ENCODE data around the gene CFAP92. TPM values are rescaled to one million over a fixed set of nuclear protein-coding genes. Genes with fewer than 3 reads are reported as not detected.

The CFAP92 gene
- polyA plus RNA-seq, 5 donors: 2.6 to 4.2 (median 4.0) TPM

DNA sequence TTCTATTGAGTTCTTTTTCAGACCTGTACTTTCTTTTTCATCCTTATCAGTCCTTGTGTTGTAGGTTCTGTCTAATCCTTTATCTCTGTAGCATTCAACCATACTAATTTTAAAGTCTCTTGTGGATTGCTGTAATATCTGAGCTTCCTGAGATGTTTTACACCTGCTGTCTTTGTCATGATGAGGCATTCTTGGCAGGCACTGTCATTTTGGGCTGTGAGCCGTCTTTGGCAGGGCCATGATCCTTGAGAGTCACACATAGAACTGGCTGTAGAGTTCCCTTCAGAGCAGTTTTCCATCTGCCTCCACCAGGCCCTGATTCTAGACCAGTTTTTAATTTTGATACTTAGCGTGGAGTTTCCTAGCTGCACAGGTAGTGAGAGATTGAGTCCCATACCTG lies 13.9 kb upstream of the CFAP92 start:
- no peak for DNase-seq

DNA sequence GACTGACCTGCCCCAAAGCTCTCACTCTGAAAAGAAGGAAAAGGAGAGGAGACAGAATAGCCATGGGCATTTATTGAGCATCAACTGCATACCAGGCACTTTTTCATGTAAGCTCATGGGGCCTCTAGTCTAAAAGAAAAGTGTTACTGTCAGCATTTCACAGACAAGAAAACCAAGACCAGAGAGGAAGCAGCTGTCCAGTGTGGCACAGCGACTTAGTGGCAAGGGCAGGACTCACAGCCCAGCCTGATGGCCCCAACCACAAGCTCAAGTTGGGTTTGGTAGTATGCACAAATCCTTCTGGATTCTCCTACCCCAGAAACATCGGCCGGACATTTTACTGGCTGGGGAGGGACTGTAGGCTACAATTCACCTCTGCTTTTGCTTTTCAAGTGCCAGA lies 13.0 kb upstream of the CFAP92 start:
- no peak for DNase-seq

DNA sequence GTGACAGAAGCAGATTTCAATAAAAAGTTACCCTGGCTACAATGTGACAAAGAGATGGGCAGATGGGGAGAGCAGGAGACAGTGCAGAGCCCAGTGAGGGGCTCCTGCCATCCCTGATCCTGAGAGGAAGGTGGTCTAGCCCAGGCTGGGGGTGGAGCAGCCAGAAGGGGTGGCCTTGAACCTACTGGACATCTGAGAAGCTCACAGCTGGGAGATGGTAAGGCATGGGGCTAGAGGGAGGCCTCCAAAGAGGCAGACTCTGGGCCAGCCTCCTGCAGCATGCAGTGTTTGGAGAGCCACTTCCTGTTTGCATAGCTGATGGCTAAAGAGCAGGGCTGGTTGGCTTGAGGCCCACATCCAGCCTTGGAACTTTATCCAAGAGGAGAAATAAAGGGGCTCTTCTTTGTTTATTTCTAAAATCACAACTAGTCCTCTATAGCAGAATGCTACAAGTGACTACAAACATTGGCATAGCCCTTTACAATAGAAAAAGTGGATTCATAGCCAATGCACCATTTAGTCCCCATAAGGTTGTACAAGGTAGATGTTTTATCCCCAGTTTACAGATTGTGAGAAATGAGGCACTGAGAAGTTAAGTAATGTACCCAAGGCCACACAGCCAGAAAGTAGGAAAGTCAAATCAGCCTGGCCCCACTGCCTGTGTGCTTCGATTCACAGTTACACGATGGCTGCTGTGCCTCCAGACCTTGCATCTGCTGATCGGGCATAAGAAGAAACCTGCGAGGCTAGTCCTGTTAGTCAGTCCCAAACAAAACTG lies 11.8 kb upstream of the CFAP92 start:
- peak; percentile 82 to 84 for DNase-seq

DNA sequence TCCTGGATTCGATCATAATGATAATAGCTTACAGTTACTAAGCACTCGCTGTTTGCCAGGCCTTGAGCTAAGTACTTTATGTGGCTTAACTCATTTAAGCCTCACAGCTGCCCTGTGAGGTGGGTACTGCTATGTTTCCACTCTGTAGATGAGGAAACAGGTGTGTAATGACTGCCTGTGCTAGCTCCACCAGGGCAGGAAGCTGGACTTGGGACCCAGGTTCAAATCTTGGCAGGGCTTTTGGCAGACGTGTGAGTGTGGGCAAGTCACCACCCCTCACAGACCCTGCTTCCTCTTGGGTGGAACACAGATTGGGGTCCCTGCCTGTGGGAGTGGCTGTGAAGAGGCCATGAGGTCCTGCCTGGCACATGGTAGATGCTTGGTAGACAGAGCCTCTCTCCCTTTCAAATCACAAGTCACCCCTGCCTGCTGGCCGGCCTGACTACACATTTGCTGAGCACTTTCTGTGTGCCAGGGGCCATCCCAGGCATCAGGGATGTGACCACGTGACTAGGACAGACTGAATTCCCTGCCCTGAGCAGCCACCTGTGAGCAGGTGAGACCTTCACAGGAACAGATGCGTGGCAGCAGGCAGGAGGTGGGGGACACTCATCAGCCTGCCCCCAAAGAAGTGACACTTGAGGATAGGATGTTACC lies 10.9 kb upstream of the CFAP92 start:
- no peak for DNase-seq

DNA sequence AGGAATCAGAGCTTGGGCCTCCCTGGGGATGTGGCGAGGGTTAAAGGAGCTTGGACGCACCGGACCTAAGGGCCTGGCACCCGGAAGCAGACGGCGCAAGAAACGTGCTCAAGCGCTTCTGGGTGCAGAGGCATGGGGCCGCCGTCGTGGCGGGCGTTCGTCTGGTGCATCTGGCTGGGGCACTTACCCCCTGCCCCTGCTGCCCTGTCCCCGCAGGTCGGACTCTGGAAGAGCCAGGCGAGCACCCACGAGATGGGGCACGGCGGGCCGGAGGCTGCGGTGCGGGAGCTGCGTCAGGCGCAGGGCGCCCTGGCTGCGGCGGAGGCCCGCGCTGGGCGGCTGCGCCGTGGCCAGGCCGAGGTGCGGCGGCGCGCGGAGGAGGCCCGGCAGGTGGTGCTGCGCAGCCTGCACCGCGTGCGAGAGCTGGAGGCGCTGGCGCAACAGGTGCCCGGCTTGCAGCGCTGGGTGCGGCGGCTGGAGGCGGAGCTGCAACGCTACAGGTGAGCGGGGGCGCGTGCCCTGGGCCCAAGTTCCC lies 9.8 kb upstream of the CFAP92 start:
- no peak for DNase-seq

DNA sequence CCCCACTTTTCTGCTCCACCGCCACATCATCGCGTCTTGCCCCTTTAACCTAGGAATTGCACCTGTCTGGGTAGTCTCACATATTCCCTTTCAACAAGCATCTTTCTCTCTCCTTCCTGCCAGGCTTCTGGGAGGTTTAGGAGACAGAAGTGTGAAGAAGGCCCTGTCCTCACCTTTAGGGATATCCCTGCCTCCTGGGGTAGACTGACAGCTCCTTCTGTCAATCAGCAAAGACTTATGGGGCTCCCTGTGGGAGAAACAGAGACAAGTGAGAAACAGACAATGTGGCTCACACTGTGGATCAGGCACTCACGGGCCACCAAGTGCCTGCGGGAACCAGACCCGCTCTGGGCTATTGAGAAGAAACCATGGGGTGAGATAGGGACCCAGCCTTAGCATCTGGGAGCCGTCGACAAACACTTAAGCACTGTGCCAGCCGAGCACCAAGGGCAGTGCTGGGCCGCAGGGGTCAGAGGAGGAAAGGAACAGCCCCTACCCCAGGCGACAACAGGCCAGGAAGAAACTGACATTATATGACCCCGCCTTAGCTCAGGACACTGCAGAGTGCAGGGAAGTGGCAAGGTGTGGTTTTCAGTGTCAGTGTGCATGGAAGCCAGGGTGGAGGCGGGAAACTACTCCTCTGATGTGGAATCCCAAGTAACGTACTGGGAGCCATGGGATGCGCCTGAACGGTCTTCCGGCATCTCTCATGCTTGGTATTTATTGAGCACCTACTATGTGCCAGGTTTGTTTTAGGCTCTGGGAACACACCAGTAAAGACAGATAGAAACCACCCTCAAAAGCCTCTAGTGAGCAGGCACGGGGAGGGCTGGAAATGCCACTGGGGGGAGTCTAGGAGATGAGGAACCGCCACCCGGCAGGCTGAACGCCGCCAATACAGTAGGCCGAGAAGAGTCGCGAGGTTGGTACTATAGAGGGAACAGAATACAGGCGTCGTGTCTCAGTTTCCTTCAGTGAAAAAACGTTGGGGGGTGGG lies 9.0 kb upstream of the CFAP92 start:
- DNase-seq: no peak

DNA sequence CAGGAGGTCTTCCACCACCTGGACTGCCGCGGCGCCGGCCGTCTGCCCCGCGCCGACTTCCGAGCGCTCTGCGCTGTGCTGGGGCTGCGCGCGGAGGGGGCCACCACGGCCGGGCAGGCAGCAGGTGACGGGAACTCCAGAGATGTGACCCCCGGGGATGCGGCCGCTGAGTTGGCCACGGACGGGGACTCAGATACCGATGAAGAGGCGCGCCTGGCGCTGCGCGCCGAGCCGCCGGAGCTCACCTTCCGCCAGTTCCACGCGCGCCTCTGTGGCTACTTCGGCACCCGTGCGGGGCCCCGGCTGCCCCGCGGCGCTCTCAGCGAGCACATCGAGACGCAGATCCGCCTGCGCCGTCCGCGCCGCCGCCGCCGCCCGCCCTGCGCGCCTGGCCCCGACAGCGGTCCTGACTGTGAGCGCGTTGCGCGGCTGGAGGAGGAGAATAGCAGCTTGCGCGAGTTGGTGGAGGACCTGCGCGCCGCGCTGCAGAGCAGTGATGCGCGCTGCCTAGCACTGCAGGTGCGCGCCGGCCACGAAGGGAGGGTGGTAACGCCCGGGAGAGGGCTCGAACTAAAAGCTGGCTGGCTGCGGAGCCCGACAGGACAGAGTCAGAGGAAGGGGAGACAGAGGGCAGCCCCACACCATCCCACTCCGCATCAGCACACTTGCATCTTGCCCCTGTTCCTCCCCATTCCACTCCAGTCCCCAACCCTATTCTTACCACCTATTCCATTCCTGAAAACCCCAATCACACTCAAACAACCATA lies 8.1 kb upstream of the CFAP92 start:
- DNase-seq: no peak

DNA sequence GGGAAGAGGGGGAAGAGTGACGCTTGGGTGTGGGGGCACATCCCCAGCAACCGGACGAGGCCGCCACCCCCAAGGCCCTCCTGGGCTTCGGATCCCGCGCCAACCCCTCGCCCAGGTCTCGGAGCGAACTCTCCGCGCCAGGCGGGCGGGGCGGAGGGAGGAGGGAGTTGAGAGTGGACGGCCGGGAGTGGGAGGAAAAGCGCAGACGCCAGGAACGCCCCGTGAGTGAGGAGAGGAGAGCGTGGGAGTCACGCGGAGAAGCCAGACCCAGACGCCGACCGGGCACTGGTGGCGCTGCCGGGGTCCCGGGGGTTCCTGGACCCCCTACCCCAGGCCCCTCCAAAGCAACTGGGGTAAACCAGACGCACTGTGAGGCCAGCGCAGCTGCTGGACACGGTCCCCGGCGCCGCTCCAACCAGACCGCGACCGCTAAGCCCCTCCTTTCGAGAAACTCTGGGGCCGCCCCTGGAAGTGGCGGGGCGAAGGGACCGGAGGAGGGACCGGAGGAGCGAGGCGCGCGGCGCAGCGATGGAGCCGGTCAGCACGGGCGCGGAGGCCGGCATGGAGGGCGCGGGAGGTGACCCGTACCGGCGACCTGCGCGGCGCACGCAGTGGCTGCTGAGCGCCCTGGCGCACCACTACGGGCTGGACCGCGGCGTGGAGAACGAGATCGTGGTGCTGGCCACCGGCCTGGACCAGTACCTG lies 7.4 kb upstream of the CFAP92 start, which contains the start of gene EFCC1:
TSS of gene EFCC1 (plus strand) at position 204 of the 705 bp plus-strand sequence. CDS start at position 529, 325 bp downstream.
- DNase-seq: peak in 1 of 2 donors; percentile 73

DNA sequence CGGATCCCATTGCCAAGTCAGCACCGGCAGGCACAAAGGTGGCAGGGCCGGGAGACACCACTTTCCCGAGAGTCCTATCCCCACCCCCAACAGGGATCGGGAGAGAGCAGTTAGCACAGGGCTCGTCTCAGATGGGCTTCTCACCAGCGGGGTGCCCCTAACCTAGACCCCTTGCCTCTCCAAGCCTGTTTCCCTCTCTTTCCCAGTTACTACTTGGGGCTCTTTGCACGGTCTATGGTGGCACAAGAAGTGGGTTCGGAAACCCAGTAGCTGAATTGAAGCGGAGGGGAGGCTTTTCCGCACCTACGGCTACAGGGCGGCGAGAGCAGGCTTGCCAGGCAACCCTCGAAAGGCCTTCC lies 6.8 kb upstream of the CFAP92 start:
- no peak for DNase-seq

DNA sequence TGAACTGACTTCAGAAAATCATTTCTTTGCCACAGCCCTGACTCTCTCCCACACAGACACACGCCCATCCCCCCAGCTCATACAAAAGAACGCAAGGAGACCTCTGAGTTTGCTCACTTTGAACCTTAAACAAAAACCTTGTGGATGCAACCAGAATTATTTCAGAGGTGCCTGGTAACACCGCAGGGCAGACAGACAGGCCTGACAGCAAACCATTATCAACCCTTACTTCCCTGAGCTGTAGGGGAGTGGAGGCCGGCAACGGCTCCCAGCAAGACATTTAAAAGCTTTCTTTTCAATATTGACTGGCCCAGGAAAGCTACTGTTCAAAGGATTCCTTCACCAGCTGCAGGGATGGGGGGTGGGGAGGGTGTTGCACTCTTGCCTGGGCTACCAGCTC lies 5.2 kb upstream of the CFAP92 start:
- DNase-seq: no peak

DNA sequence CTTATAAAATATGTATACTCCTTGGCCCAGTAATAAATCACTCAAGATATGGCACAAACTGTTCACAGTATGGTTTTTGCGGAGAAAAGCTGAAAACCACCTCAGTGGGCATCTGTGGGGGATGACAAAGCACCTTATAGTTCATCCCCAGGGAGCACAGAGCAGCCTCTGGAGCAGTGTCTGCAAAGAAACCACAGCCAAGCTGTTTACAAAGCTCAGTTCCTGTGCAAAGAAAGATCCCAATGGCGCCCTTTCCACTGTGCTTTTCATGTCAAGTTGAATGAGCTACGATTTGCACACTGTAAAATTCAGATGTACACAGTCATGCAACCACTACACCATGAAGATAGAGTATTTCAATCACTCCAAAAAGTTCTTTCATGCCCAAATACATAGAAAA lies 4.7 kb upstream of the CFAP92 start:
- DNase-seq: no peak

DNA sequence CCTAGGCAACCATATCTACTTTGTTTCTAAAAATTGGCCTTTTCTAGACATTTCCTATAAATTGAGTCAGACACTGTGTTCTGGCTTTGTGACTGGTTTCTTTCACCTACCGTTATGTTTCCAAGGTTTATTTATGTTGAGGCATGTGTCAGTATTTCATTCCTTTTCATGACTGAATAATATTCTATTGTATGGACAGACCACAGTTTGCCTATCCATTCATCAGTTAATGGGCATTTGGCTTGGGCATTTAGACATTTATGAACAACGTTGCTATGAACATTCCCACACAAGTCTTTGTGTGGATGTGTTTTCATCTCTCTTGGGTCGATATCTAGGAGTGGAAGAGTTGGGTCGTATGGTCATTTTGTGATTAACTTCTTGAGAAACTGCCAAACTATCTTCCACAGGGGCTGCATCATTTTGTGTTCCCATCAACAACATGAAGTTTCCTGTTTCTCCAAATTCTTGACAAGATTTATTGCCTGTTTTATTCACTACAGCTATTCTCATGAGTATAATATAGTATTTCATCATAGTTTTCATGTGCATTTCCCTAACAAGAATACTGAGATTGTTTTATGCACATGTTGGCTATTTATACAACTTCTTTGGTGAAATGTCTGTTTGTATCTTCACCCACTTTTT lies 3.7 kb upstream of the CFAP92 start:
- DNase-seq: no peak

DNA sequence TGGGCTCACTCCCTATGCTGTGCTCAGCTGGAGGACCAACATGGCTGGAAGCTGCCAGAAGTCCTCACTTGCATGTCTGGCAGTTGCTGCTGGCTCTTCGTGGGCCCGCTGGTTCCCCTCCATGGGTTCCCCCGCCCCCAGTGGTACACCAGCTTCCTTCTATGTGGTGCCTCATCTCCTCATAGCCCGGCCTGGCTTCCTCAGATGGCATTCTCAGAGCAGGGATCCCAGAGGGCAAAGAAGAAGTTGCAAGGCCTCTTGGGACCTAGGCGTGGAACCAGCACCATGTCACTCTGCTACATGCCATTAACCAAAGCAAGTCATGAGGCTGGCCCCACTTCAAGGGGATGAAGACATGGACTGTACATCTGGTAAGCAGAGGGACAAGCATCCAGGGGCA lies 2.9 kb upstream of the CFAP92 start:
- no peak for DNase-seq

DNA sequence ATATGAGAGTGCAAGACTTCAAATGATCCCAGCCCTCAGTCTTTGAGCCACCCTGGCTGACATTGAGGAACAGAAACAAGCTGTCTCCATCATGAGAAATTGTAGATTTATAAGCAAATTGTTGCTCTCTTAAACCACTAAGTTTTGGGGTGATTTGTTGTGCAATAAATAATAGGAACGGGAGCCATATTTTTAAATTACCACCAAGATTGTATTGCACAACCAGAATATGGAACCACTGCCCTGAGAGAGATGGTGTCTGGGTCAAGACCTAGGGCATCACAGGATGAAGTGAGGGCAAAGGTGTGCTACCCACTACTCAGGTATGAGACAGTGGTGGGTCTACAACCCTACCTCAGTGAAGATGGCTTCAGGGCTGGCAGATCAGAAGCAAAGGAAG lies 2.3 kb upstream of the CFAP92 start:
- no peak for DNase-seq

DNA sequence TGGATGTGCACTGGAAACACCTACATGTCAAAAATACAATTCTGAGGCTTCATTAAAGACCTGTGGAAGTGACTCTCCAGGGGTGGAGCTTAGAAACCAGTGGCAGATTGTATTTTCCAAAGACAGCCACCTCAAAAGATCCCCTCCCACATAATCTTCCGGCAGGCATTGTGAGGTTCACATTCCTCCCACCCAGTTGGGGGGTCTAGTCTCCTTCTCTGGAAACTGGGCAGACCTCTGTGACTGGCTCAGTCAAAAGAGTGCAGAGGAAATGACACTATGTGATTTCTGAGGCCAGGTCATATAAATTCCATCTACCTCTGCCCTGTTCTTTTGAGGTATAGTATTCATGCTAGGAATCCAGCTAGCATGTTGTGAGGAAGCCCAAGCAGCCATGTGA lies 1.9 kb upstream of the CFAP92 start:
- DNase-seq: no peak

DNA sequence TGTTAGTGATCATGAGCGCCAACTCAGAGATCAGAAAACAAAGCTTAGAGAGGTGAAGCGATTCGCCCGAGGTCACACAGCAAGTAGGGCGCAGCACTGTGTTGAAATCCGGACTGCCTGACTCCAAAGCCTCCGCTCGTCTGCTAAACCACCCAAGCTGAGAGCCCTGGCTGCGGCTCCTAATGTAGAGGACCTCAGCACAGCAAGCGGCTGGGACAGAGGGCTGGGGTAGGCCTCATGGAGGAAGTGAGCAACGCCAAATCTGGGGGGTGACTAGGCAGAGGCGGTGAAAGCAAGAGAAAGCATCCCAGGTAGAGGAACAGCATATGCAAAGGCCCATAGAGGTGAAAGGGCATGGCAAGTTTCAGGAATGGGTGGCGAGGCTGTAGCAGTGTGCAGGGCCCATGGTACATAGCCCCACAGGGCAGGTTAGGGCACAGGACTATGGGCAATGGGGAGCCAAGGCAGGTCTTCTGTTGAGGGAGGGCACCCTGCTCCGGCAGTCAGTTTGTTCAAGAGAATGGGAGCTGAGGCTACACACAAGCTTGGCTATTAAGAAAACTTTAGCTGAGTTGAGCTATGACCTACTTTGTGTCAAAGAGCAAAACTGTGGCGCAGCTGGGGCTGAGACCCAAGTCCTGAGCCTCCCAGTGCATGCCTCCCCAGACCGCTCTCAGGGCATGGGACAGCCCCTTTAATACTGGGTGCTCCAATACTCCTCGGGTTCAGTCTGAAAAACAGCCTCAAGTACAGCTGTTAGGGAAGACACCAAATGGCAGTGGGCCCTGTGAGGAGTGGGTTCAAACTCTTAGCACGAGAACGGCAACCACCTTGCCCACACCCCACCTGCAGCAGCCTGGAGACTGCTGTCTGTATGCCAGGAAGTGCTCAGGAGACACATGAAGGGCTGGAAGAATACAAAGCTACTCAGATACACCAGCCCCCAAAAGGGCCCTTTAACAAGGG lies 988 bp upstream of the CFAP92 start:
- DNase-seq: no peak

DNA sequence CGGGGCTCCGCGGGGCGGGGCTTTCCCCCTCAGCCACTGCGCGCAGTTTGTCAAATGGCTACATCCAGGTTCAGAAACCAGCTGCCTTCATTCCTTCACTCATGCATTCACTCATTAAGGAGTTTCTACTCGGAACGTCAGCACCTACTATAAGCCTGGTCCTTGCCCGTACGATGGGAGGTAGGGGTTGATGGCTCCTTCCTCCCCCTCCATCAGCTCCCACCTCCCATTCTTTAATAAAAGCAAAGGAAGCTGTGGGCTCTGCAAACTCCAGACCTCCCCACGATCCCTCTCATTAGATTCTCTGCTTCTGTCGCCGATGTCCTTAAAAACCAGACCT lies 267 bp upstream of the CFAP92 start:
- DNase-seq: no peak

DNA sequence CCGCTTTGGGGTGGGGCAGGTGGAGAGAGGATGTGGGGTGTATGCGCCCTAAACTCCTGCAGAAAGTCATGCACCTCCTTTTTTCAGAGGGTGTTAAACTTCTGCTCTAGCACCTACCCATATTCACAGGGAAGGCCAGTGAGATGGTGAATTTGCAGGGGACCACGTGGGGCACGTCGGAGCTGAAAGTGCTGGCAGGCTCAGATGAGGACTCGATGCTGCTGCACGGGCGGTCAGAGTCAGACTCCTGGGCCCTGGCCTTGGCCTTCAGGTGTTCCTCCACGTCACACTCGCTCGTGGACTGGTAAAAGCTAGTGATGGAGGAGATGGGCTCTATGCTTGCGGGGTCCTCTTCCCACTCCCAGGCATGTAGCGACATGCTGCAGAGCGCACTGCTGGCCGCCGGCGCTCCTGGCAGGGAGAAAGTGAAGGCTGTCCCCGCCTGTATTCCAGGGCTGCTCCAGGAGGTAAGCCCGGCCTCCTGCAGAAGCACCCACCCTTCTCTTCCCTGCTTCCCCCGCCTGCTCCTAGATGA lies 883 bp downstream of the CFAP92 start:
- DNase-seq: no peak

Measured in right lung (tissue), 5 donors.